HG03060 (cell line): ENCODE results near the gene TP53I13.

Experiments
- ATAC-seq: cut with Tn5 transposase; IDR thresholded peaks from one replicate; pipeline ENCODE4 v1.9.1; 2021; ENCODE audit warnings: low read depth, moderate number of reproducible peaks; ENCODE audit not compliant: unreplicated experiment

TP53I13 gene

GRCh38 chr17:29591146-29591736 lies 22.7 kb downstream of the TP53I13 start:
- no peak for ATAC-seq

- no peak for ATAC-seq
Measured at GRCh38 chr17:29591737-29592608, 23.5 kb downstream of the TP53I13 start.

DNA sequence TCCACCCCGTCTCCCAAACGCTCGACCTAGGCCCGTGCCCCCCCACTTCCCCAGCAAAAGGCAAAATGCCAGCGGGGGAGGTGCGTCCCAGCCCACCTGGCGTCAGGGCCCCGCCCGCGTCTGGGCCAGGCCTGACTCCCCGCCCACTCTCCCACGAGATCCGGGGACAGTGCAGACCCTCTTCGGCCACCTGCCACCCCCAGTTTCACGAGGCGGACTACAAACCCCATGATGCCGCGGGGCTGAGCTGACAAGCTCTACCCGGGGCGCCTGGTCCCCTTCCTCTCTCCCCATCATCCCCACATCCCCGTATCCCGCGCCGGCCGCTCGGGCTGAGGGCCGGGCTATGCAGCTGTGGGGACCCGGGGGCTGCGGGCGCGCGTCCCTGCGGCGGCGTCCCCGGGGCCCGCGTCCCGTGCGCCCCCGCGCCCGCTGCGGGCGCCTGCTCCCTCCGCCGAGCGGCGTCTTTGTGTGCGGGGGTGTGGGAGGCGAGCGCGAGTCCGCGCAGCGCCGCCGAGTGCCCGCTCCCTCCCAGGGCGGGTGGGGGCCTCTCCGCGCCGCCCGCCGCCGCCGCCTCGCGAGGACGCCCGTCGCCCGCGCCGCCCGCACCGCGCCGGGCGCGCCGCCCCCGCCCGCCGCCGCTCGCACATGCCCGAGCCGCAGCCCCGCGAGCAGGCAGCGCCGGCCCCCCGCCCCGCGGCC lies 24.5 kb downstream of the TP53I13 start, which contains the start of gene ANKRD13B:
Gene ANKRD13B, plus strand, starts transcription at position 283 of the 702 bp plus-strand sequence. CDS start 490 bp downstream, outside the sequence.
- ATAC-seq: no peak

- no peak for ATAC-seq
Measured at GRCh38 chr17:29593591-29594518, 25.4 kb downstream of the TP53I13 start.

DNA sequence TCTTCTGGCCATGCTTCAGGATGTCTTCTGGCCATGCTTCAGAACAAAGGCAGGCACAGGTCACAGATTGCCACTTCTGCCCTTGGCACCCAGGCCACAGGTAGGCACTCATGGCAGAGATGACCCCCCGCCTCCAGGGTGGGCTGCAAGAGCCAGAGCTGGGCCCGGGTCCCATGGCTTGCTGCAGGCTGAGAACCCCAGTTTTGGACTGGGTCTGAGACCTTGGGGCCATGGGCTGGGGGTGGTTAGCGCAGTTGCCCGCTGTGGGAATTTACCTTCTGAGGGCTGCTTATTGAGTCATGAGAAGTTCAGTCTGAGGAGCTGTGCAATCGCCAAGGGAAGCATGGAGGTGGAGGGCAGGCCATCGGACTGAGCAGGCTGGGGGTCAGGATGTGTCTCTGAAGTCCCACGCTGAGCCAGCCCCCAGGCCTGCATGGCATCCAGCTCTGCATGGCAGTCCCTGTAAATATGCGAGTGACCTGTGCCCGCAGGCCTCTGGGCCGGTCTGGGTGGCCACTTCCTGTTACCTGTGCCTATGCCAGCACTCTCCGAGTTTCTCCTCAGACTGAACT lies 26.1 kb downstream of the TP53I13 start:
- no peak for ATAC-seq

GRCh38 chr17:29595107-29595942 lies 26.8 kb downstream of the TP53I13 start:
- ATAC-seq: no peak

DNA sequence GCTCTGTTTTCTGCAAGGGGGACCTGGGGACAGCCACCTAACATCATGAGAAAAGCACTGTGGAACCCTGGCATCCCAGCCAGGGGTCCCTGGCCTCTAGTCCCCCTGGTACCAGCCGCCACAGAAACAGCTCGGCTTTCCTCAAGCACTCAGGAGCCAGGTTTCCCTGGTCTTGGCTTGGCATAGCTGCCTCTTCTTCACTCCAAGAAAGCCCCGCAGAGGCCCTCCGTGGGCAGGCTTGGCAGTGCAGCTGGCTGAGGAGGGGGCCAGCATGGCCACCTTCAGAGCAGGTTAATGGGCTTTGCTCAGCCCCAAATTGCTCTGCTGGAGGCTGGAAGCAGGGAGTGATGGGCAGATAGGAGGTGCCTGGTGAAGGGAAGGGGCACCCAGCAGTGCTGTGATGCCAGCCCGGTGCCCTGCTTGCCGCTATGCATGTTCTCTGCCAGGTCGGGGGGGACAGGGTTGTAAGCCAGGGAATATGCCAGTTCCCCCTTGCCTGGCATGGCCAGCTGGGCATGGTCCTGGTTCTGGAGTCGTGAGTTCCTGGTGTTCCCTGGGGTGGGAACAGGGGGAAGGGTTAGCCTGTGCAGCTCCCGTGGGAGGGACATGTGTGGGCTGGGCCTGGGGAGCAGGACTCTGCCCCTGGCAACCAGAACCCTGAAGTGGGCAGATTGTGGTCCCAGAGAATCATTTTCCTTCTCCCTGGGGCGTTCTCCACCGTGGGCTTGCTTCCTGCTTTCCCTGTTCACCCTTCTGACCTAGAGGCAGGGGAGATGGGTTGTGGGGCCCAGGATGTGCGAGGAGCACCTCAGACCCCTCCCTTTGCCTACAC lies 27.7 kb downstream of the TP53I13 start:
- no peak for ATAC-seq

DNA sequence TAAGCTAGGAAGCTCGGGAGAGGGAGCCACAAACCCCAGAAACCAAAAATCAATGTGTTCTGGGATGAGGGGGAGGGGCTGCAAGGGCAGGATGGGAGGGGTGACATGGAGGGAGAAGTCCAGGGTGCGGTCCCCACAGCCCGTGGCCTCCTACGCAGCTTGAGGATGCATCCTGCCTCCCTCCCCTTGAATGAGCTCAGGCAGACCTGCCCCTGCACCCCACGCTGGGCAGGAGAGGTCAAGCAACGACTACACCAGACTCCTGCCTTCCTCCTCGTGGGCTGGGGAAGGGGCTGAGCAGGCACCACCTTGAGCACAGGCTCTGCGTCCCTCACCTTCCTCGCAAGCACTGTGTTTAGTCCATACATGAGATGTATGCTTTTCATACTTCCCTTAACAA lies 28.3 kb downstream of the TP53I13 start:
- ATAC-seq: no peak

DNA sequence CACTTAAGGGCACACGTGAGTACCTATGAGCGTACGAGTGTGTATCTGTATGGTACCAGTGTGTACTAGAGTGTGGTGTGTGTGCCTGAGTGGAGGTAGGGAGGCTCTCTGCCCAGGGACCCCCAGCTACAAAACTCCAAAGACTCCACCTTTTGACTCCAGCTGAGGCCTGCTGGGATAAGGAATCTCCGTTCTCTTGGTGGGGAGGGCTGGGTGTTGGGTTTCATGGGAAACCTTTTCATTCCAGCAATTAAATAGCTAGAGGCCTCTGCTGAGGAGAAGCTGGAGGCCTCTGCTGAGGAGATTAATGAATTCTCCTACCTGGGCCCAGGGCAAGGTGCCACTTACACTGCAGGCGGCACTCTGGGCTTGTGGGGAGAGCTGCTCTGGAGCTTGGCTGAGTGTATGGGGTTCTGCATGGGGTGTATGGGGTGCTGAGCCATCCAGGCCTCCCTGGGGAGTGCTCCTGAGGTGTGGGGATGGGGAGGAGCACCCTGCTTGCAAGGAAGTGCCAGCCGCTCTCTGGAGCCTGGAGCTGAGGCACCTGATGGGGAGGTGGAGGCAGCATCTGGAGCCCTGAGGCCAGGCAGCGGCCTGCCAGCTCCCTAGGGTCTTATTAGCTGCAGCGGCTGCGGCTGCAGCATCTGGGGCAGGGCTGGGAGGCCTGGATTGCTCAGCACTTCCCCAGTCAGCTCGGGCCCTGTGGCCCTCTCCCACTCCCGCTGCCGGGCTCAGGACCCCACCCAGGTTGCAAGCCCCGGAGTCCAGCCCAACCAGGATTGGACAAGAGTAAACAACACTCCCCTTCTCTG lies 29.1 kb downstream of the TP53I13 start:
- no peak for ATAC-seq

DNA sequence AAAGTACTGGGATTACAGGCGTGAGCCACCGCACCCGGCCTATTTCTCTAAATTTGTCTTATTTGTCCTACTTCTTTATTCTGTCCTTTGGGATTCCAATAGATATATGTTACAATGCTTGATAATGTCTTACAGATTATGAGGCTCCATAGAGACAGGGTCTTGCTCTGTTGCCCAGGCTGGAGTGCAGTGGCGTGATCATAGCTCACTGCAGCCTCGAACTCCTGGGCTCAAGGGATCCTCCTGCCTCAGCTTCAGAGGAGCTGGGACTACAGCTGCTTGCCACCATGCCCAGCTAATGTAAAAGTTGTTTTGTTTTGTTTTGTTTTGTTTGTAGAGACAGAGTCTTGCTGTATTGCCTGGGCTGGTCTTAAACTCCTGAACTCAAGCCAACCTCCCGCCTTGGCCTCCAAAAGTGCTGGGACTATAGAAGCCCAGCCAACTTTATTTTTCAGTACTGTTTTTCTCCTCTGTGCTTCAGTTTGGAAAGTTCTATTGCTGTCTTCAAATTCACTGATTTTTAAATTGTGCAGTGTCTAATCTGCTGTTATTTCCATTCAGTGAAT lies 34.7 kb downstream of the TP53I13 start:
- no peak for ATAC-seq

- ATAC-seq: no peak
Measured at GRCh38 chr17:29607557-29608195, 39.2 kb downstream of the TP53I13 start.

- no peak for ATAC-seq
Measured at GRCh38 chr17:29608986-29609385, 40.5 kb downstream of the TP53I13 start.

DNA sequence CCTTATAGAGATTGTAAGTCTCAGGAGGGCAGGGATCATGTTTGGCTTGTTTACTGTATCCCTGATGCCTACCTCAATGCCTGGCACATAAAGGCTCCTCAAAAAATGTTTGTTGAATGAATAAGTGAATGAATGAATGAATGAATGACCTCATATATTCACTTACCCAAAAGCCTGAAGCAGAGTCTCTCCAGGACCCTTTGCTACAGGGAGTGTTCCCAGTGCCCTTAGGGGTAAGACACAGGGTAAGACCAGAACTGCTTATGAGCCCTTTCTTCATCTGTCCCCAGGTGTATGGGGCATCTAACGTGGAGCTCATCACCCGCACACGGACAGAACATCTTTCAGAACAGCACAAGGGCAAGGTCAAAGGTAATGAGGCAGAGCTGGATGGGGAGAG lies 41.9 kb downstream of the TP53I13 start:
- no peak for ATAC-seq

GRCh38 chr17:29611351-29612093 lies 43.0 kb downstream of the TP53I13 start:
- ATAC-seq: no peak

- no peak for ATAC-seq
Measured at GRCh38 chr17:29612094-29612403, 43.5 kb downstream of the TP53I13 start.
